Breast epithelium (tissue), 4 donors: ENCODE results near the gene B4GALT2. TPM values are rescaled to one million over a fixed set of nuclear protein-coding genes. Genes with fewer than 3 reads are reported as not detected.

ENCODE experiments used
- DNase-seq, 2 donors: peaks; one replicate each; pipeline ENCODE4 v3.0.0-alpha.2; 2019; ENCODE audit warnings: low spot score in 2 of 2
- H3K27ac ChIP-seq, 2 donors: fragments of 200-600 bp; sonication (generic) in 1 of 2; one replicate each; pipeline ENCODE4 v1.5.1; 2016 to 2019; ENCODE audit warnings: mild to moderate bottlenecking in 1 of 2
- H3K27me3 ChIP-seq, 2 donors: fragments of 200-600 bp; sonication (generic) in 1 of 2; one replicate each; pipeline versions ENCODE4 v1.5.1 to v1.6.0; 2017 to 2019; ENCODE audit warnings: control low read depth in 1 of 2, mild to moderate bottlenecking in 1 of 2
- H3K36me3 ChIP-seq: fragments of 200-600 bp; one replicate; pipeline ENCODE4 v1.5.1; 2019
- H3K4me1 ChIP-seq, 2 donors: fragments of 200-600 bp; sonication (generic); one replicate each; pipeline ENCODE4 v1.5.1; 2016 to 2019; ENCODE audit warnings: control low read depth in 1 of 2
- H3K4me3 ChIP-seq, 3 donors: fragments of 200-600 bp; sonication (generic); 1 replicate in 2 of 3; 2 replicates in 1 of 3; pipeline ENCODE4 v1.5.1; 2016 to 2019; ENCODE audit warnings: mild to moderate bottlenecking in 3 of 3, moderate library complexity in 2 of 3
- H3K9me3 ChIP-seq, 2 donors: fragments of 200-600 bp; sonication (generic) in 1 of 2; one replicate each; pipeline ENCODE4 v1.5.1; 2016 to 2019; ENCODE audit warnings: control low read depth in 1 of 2
- POLR2A ChIP-seq: fragments of 450-650 bp; IDR thresholded peaks from one replicate; pipeline ENCODE4 v1.6.1; 2016; ENCODE audit warnings: antibody characterized with exemption, mild to moderate bottlenecking, moderate library complexity
- POLR2AphosphoS5 ChIP-seq, 3 donors: sonication (generic); formaldehyde crosslinking; IDR thresholded peaks; one replicate each; pipeline ENCODE4 v1.6.1; 2017; ENCODE audit warnings: antibody characterized with exemption in 3 of 3
- intact Hi-C: fragments of 100-400 bp; cut with DNase I; formaldehyde crosslinking; loops from one replicate; pipeline ENCODE4 v1.15.1; 2023; ENCODE audit warnings: low total_unique reads
- total RNA-seq, 3 donors: library from RNA; depleted of rRNA; stranded (reverse); fragments of >200 nt; gene quantifications; one replicate each; pipeline ENCODE4 v1.1.0, GENCODE V29; 2016
- TF ChIP-seq, protein P1 (sequence below), 3 donors: fragments of 450-650 bp; IDR thresholded peaks; one replicate each; pipeline ENCODE4 v1.5.1; 2016 to 2017; ENCODE audit warnings: antibody characterized with exemption in 3 of 3, mild to moderate bottlenecking in 3 of 3, moderate library complexity in 3 of 3

B4GALT2 gene
- total RNA-seq, 3 donors from 2014 or later, result 19.8 to 49.9 (median 37.0) TPM

DNA sequence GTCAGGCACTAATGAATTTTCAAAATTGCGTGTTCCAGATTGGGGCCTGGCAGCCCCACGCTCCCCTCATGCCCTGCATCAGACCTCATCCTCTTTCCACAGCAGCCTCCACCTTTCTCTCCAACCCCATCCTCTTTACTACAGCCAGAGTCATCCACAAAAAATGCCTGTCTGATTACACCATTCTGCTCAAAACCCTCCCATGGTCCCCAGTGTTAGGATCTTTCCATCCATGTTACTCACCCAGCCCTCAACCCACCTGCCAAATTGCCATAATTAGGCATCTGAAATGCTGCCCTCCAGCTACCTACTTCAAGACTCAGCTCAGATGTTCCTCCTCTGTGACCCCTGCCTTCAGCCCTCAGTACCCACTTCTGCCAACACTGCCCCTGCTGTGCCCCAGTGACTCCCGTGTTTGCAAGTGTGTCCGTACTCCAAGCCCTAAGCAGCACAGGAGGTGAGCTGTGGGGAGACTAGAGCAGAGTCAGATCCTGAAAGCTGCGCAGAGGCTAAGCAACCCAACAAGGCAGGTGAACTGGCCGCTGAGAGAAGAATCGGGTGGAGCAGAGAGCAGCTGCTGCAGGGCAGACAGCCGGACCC is 46.1 kb upstream of the B4GALT2 start:
- intact Hi-C loops, result loop anchor here (10.0 kb wide), 1 partner anchor 168 kb away; no protein-coding TSS in a partner anchor
- TF ChIP-seq, protein P1, sequence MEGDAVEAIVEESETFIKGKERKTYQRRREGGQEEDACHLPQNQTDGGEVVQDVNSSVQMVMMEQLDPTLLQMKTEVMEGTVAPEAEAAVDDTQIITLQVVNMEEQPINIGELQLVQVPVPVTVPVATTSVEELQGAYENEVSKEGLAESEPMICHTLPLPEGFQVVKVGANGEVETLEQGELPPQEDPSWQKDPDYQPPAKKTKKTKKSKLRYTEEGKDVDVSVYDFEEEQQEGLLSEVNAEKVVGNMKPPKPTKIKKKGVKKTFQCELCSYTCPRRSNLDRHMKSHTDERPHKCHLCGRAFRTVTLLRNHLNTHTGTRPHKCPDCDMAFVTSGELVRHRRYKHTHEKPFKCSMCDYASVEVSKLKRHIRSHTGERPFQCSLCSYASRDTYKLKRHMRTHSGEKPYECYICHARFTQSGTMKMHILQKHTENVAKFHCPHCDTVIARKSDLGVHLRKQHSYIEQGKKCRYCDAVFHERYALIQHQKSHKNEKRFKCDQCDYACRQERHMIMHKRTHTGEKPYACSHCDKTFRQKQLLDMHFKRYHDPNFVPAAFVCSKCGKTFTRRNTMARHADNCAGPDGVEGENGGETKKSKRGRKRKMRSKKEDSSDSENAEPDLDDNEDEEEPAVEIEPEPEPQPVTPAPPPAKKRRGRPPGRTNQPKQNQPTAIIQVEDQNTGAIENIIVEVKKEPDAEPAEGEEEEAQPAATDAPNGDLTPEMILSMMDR (IDR thresholded peaks at IDR 0.05), result no peak
- TF ChIP-seq POLR2A (no peak), POLR2AphosphoS5 (IDR thresholded peaks at IDR 0.05) (no peak)
- no peaks in the 10 kb centered on the region for H3K9me3 ChIP-seq
- H3K4me3 ChIP-seq, result peak overlapping the region; percentile 23 to 67 (median 55)
- no peak for DNase-seq
- no peaks in the 10 kb centered on the region for H3K36me3 ChIP-seq
- H3K27me3 ChIP-seq, result no peaks in the 10 kb centered on the region
- H3K27ac ChIP-seq, result peak overlapping the region; percentile 3 to 42
- H3K4me1 ChIP-seq, result no peaks in the 10 kb centered on the region

DNA sequence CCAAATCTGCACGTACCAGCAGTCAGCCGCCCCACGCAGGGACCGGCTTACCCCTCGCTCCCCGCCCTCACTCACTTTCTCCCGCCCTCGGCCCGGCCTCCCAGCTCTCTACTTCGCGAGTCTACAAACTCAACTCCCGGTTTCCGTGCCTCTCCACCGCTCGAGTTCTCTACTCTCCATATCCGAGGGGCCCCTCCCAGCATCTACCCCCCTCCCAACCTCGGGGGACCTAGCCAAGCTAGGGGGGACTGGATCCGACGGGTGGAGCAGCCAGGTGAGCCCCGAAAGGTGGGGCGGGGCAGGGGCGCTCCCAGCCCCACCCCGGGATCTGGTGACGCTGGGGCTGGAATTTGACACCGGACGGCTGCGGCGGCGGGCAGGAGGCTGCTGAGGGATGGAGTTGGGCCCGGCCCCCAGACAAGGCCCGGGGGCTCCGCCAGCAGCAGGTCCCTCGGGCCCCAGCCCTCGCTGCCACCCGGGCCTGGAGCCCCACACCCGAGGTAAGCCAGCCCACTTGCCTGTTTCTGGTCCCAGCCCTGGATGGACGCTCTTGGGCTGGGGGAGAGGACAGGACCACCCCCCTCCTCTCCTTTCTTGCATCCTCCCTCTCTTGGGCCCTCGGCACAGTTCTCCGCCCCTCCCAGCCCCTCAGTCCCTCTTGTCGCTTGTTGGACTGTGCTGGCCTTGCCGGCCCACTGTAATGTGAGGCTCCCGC is 45.5 kb upstream of the B4GALT2 start, which contains the start of gene ARTN:
Gene ARTN (plus strand): TSS at position 416 of the 715 bp plus-strand sequence. CDS start 1,856 bp downstream, outside the sequence.
- Histone ChIP-seq H3K4me3 (peak within 1 kb of the TSS; percentile 23 to 67 (median 55)), H3K36me3 (no peaks in the 10 kb centered on the region), H3K27ac (peak within 1 kb of the TSS; percentile 17 to 42), H3K27me3 (no peaks in the 10 kb centered on the region), H3K4me1 (no peaks in the 10 kb centered on the region), H3K9me3 (no peaks in the 10 kb centered on the region)
- intact Hi-C loops, result loop anchor here (10.0 kb wide), 1 partner anchor 169 kb away; no protein-coding TSS in a partner anchor
- TF ChIP-seq, protein P1 (IDR thresholded peaks at IDR 0.05), result no peak
- TF ChIP-seq POLR2AphosphoS5 (IDR thresholded peaks at IDR 0.05) (no peak), POLR2A (no peak)
- no peak for DNase-seq

DNA sequence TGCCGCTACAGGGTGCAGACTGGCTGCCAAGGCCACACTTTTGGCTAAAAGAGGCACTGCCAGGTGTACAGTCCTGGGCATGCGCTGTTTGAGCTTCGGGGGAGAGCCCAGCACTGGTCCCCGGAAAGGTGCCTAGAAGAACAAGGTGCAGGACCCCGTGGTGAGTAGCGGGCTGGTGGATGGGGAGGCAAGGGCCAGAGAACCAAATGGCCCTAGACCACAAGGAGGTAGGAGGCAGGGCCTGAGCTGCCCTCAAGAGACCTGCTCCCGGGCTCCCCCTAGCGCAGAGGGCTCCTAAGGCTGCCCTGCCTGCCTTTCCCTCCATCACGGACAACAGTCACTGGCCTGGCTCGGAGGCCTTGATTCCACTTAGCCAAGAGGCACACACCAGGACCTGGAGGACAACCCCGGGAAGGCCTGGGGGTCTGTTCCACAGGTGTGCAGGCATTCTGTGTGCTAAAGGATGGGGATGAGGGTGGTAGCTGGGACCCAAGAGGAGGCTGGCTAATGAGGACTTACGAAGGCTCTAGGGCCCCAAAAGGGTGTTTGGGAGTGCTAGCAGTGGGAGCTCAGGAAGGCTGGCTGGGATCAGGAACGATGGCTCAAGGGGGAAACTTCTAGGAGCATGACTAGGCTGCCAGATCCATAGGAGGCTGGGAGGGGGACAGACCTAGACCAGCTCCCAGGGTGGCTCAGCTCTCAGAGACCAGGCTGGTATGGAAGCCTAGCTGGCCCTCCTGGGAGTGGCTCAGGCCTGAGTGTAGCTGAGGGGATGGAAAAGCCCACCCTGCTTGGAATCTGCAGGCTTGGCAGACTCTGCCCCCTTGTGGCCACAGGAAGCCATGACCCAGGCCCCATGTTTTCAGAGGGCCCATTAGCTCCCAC is 44.7 kb upstream of the B4GALT2 start:
- intact Hi-C loops, result loop anchor here (10.0 kb wide), 1 partner anchor 170 kb away; no protein-coding TSS in a partner anchor
- no peaks in the 10 kb centered on the region for H3K27me3 ChIP-seq
- H3K4me3 ChIP-seq, result peak overlapping the region; percentile 23 to 67 (median 55)
- TF ChIP-seq POLR2AphosphoS5 (IDR thresholded peaks at IDR 0.05) (no peak), POLR2A (no peak)
- TF ChIP-seq, protein P1 (IDR thresholded peaks at IDR 0.05), result peak; percentile 83 to 89 (median 87)
- H3K4me1 ChIP-seq, result no peaks in the 10 kb centered on the region
- no peaks in the 10 kb centered on the region for H3K36me3 ChIP-seq
- peak overlapping the region; percentile 17 to 42 for H3K27ac ChIP-seq
- DNase-seq, result no peak
- no peaks in the 10 kb centered on the region for H3K9me3 ChIP-seq

DNA sequence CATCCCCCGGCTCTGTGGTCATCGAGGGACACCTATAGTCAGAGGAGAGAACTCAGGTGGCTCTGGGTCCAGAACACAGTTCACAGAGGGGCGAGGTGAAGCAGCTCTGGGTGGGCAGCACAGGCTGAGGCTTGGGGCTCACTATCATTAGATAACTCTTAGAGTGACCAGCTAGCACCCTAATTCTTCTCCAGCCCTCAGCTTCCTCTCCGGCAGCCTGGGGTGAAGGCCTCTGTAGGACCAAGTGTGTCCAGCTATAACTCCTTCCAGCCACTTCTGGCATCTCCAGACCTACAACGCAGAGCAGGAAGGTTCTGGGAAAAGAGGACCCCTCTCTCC is 44.1 kb upstream of the B4GALT2 start:
- intact Hi-C loops, result loop anchor here (10.0 kb wide), 1 partner anchor 170 kb away; no protein-coding TSS in a partner anchor

More for the DNA sequence above, 44.1 kb upstream of the B4GALT2 start:
- no peaks in the 10 kb centered on the region for H3K36me3 ChIP-seq
- H3K27ac ChIP-seq, result peak overlapping the region in 1 of 2 donors; percentile 4
- H3K4me3 ChIP-seq, result no peak overlapping the region
- H3K9me3 ChIP-seq, result no peaks in the 10 kb centered on the region
- DNase-seq, result no peak
- no peaks in the 10 kb centered on the region for H3K27me3 ChIP-seq
- TF ChIP-seq POLR2A (no peak), POLR2AphosphoS5 (IDR thresholded peaks at IDR 0.05) (no peak)
- TF ChIP-seq, protein P1 (IDR thresholded peaks at IDR 0.05), result peak in 1 of 3 donors; percentile 1
- H3K4me1 ChIP-seq, result no peaks in the 10 kb centered on the region
